ENCODE data around the gene RAD17.
"Not testable (repeated sequence)": the region's sequence is repeated elsewhere in the genome, so short reads cannot be mapped to it uniquely, and the experiment has no call there.

The RAD17 gene

DNA sequence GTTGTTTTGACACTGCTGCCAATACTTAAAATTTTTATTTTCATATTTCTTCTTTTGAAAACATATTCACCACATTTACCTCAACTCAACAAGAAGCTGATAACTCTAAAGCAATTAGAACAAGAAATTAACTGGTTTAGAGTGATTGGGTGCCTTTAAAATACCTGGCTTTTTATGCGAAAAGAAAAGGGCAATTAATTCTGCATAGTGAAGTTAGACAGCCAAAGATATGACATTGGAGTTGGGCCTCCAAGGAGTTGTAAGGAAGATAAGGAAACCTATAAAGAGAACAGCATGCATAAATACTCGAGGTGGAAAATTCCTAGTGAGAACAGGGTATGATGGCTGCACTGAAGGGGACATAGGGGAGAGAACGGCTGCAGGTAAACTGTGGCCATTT, 9.9 kb upstream of the RAD17 start:
- no peak for TF ChIP-seq TAF1 (IDR thresholded peaks at IDR 0.05; ENCODE audit: borderline replicate concordance, low read depth, low read length)
- no peak for TF ChIP-seq POLR2A (IDR thresholded peaks at IDR 0.05; ENCODE audit: low read depth, low read length)
- TF ChIP-seq POLR2AphosphoS5 (IDR thresholded peaks at IDR 0.05; ENCODE audit: low read depth, low read length) = no peak
- FAIRE-seq (no peak), DNase-seq (ENCODE audit: insufficient read length) (no peak)

- DNase-seq (ENCODE audit: insufficient read length) (no peak), FAIRE-seq (no peak)
- no peak for TF ChIP-seq TAF1 (IDR thresholded peaks at IDR 0.05; ENCODE audit: borderline replicate concordance, low read depth, low read length)
- no peak for TF ChIP-seq POLR2AphosphoS5 (IDR thresholded peaks at IDR 0.05; ENCODE audit: low read depth, low read length)
- no peak for TF ChIP-seq POLR2A (IDR thresholded peaks at IDR 0.05; ENCODE audit: low read depth, low read length)
Observed at GRCh38 chr5:69360442-69360841, 9.2 kb upstream of the RAD17 start.

GRCh38 chr5:69364414-69364813, 5.2 kb upstream of the RAD17 start:
- TF ChIP-seq POLR2A (IDR thresholded peaks at IDR 0.05; ENCODE audit: low read depth, low read length) (no peak), TAF1 (IDR thresholded peaks at IDR 0.05; ENCODE audit: borderline replicate concordance, low read depth, low read length) (no peak)
- no peak for DNase-seq (ENCODE audit: insufficient read length)
- peak; percentile 54 for FAIRE-seq

DNA sequence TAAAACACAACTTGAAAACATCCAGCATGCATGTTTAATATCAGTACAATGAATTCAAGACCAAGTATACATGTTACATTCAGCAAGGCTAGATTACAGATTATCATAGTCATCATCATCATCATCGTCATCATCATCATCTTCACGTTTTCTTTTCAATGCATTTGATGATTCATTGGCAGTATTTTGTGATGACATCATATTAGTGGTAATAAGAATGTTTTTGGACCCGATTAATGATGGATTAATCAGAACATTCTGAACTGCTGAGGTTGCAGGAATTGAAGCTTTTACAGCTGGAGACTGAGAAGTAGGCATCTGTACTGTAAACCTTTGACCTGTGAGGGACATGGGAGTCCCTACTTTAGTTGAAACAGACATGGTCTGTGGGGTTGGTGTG, 4.8 kb upstream of the RAD17 start:
- DNase-seq (ENCODE audit: insufficient read length) (no peak), FAIRE-seq (no peak)
- TF ChIP-seq POLR2AphosphoS5 (IDR thresholded peaks at IDR 0.05; ENCODE audit: low read depth, low read length) = no peak
- no peak for TF ChIP-seq TAF1 (IDR thresholded peaks at IDR 0.05; ENCODE audit: borderline replicate concordance, low read depth, low read length)
- TF ChIP-seq POLR2A (IDR thresholded peaks at IDR 0.05; ENCODE audit: low read depth, low read length) = no peak

DNA sequence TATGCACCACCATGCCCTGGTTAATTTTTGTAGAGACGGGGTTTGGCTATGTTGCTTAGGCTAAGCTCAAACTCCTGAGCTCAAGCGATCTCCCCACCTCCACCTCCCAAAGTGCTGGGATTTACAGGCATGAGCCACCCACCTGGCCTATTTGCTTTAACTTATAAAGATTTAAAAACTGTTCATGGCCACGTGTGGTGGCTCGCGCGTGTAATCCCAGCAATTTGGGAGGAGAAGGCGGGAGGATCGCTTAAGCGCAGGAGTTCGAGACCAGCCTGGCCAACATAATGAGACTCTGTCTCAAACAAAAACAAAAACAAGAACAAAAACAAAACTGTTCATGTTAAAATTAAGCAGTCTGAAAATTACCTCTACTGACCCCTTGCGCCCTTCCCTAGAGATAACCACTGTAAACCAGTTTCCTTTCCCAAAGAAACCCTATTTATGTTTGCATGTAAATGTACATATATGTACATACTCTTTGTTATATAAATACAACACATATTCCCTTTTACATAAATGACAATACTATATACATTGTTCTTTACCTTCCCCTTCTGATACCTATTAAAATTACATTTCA, 1.8 kb upstream of the RAD17 start:
- no peak for DNase-seq (ENCODE audit: insufficient read length)
- no peak for FAIRE-seq
- TF ChIP-seq TAF1 (IDR thresholded peaks at IDR 0.05; ENCODE audit: borderline replicate concordance, low read depth, low read length) = no peak
- no peak for TF ChIP-seq POLR2A (IDR thresholded peaks at IDR 0.05; ENCODE audit: low read depth, low read length)
- no peak for TF ChIP-seq POLR2AphosphoS5 (IDR thresholded peaks at IDR 0.05; ENCODE audit: low read depth, low read length)

DNA sequence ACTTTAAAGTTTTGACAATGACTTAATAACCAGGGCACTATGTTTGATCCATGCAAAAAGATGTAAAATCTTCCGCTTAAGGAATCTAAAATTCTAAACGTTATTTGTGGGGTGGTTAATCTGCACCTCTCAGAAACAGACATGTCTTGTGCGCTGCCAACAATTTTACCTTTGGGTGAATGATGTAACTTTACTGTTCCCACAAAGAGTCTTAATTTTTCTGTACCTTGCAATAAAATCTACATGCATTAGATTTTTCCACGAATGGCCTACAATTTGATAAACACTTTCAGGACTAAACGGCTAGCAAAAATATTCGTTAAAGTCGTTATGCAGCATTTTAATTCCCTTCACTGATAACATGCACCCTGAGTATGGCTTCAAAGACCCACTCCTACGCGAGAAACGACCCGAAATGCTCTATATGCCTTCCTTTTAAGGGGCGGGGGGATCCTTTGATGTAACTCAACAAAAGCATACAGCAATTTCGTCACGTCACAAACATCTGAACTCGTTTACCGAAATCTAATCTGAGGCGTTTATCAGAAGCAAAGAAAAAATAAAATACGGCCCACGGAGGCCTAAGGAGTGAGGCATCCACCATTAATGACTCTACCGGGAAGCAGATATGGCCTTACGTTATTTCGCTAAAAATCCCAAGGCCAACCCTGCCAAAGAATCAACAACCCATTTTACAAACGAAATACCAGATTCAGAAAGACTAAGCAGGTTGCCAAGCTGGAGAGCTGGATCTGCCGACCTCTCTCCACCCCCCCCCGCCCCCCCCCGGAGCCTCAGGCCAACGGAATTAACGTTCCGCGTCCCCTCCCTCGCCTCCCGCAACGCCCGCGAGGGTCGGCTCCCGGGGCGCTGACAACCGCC, 919 bp upstream of the RAD17 start:
- TF ChIP-seq POLR2A (IDR thresholded peaks at IDR 0.05; ENCODE audit: low read depth, low read length) (no peak), POLR2AphosphoS5 (IDR thresholded peaks at IDR 0.05; ENCODE audit: low read depth, low read length) (no peak), TAF1 (IDR thresholded peaks at IDR 0.05; ENCODE audit: borderline replicate concordance, low read depth, low read length) (no peak)
- no peak for FAIRE-seq
- DNase-seq (ENCODE audit: insufficient read length) = no peak

DNA sequence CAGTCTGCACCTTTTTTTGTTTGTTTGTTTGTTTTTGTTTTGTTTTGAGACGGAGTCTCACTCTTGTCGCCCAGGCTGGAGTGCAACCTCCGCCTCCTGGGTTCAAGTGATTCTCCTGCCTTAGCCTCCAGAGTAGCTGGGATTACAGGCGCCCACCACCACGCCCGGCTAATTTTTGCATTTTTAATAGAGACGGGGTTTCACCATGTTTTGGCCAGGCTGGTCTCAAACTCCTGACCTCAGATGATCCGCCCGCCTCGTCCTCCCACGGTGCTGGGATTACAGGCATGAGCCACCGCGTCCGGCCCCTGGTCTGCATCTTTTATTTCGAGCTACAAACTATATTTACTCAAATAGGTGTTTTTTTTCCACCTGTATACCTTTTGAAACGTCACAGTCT, 717 bp downstream of the RAD17 start:
- peak; percentile 58 for FAIRE-seq
- not testable (repeated sequence) for DNase-seq (ENCODE audit: insufficient read length)

DNA sequence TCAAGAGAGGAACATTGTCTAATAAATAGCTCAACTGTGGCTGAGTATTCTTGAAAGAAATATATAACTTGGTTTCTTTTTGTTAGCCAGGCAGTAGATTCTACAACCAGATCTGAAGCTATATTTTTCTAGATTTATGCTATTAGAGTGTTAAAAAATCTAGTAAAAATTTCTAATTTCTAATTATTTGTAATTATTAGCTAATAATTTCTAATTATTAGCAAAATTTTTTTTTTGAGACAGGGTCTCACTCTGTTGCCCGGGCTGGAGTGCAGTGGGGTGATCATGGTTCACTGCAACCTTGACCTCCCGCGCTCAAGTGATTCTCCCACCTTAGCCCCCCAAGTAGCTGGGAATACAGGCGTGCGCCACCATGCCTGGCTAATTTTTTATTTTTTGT, 2.8 kb downstream of the RAD17 start:
- no peak for TF ChIP-seq TAF1 (IDR thresholded peaks at IDR 0.05; ENCODE audit: borderline replicate concordance, low read depth, low read length)
- no peak for TF ChIP-seq POLR2A (IDR thresholded peaks at IDR 0.05; ENCODE audit: low read depth, low read length)
- no peak for TF ChIP-seq POLR2AphosphoS5 (IDR thresholded peaks at IDR 0.05; ENCODE audit: low read depth, low read length)
- FAIRE-seq (no peak), DNase-seq (ENCODE audit: insufficient read length) (no peak)

DNA sequence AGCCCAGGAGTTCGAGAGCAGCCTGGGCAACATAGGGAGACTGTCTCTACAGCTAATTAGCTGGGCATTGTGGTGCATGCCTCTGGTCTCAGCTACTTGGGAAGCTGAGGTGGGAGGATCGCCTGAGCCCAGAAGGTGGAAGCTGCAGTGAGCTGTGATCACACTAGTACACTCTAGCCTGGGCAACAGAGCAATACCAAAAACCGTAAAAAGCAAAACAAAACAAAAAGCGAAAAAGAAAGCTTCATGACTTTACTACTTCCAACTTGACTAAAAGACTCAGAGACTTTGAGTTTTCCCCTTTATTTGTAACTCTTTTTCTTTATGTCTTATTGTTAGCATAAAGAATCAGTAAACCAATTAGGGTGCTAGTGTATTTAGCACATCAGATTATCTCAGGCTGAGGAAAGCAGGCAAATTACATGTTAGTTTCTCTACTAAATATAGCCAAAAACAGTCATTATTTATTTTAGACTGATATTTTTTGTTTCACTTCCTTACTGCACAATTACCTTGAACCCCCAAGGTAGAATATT, 5.4 kb downstream of the RAD17 start:
- no peak for DNase-seq (ENCODE audit: insufficient read length)
- peak; percentile 79 for FAIRE-seq
- TF ChIP-seq POLR2A (IDR thresholded peaks at IDR 0.05; ENCODE audit: low read depth, low read length) (peak; percentile 36; the same call in 1 of the 2 replicates), POLR2AphosphoS5 (IDR thresholded peaks at IDR 0.05; ENCODE audit: low read depth, low read length) (peak; percentile 47; the same call in 1 of the 2 replicates), TAF1 (IDR thresholded peaks at IDR 0.05; ENCODE audit: borderline replicate concordance, low read depth, low read length) (no peak)

- DNase-seq (ENCODE audit: insufficient read length) (no peak), FAIRE-seq (no peak)
- no peak for TF ChIP-seq POLR2A (IDR thresholded peaks at IDR 0.05; ENCODE audit: low read depth, low read length)
- no peak for TF ChIP-seq TAF1 (IDR thresholded peaks at IDR 0.05; ENCODE audit: borderline replicate concordance, low read depth, low read length)
- no peak for TF ChIP-seq POLR2AphosphoS5 (IDR thresholded peaks at IDR 0.05; ENCODE audit: low read depth, low read length)
Observed at GRCh38 chr5:69378376-69378775, 8.8 kb downstream of the RAD17 start.

- TF ChIP-seq TAF1 (IDR thresholded peaks at IDR 0.05; ENCODE audit: borderline replicate concordance, low read depth, low read length) (no peak), POLR2A (IDR thresholded peaks at IDR 0.05; ENCODE audit: low read depth, low read length) (no peak), POLR2AphosphoS5 (IDR thresholded peaks at IDR 0.05; ENCODE audit: low read depth, low read length) (no peak)
- DNase-seq (ENCODE audit: insufficient read length) (no peak), FAIRE-seq (no peak)
Observed at GRCh38 chr5:69404659-69405330, 35.2 kb downstream of the RAD17 start.
